ENCODE results near the gene PDE11A.

The PDE11A gene

GRCh38 chr2:177887722-177888121, 184.9 kb downstream of the PDE11A start:
- DNase-seq (ENCODE audit: insufficient read length, low spot score) (no peak), FAIRE-seq (no peak)
- TF ChIP-seq POU2F2 (IDR thresholded peaks at IDR 0.05; ENCODE audit: low read depth, low read length) (no peak), TAF1 (IDR thresholded peaks at IDR 0.05; ENCODE audit: low read depth, low read length) (no peak)

DNA sequence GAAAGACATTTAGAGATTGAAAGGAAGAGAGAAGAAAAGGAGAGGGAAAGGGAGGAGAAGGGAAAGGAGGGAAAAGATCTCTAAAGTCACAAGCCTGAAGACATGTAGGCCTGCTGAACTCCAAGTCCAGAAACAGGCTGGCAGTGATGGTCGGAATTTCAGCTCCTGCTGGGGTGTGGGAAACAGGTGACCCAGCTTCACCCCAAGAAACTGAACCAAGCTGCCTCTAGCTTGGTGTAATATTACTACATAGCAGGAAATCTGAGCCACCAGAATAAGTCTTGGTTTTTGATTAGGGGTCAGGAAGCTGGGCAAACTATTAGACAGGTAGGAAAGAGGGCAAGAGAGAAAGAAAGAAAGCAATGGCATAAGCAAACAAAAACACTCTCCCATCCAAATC, 185.8 kb downstream of the PDE11A start:
- FAIRE-seq (no peak), DNase-seq (ENCODE audit: insufficient read length, low spot score) (no peak)
- TF ChIP-seq PAX5 (IDR thresholded peaks at IDR 0.05; ENCODE audit: insufficient read depth, low read length, severe bottlenecking) (no peak), POLR2AphosphoS5 (IDR thresholded peaks at IDR 0.05; ENCODE audit: low read depth, low read length) (no peak), SPI1 (IDR thresholded peaks at IDR 0.05; ENCODE audit: low read depth, low read length) (no peak), TAF1 (IDR thresholded peaks at IDR 0.05; ENCODE audit: low read depth, low read length) (no peak), POU2F2 (IDR thresholded peaks at IDR 0.05; ENCODE audit: low read depth, low read length) (no peak), POLR2A (IDR thresholded peaks at IDR 0.05; ENCODE audit: low read depth, low read length) (no peak)

DNA sequence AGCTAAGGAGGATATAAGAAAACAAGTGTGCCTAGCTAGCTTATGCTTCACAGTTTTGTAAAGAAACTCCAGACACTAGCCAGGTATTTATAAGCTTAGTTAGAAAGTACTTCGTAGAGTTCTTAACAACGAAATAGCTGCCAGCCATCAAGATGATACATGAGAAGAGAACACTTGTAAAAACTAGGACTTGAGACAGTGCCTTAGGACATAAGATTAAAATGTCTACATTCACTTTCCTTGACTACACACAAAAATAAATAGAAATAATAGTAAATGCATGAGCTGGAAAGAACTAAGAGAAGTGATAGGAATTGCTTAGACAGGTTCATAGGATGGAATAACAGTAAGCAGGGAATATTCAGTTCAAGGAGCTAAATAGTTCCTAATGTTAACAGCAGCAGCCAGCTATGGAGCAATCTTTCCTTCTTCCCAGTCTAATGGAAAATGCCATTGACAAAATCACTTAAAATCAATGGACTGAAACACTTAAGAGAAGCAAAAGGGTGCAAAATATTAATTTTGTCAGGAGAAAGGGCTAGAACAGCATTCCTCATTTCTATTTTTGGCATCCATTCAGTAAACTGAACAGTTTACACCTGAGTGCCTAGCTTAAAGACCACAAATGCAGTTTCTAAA, 186.6 kb downstream of the PDE11A start:
- DNase-seq (ENCODE audit: insufficient read length, low spot score) (no peak), FAIRE-seq (no peak)
- no peak for TF ChIP-seq POLR2AphosphoS5 (IDR thresholded peaks at IDR 0.05; ENCODE audit: low read depth, low read length)
- no peak for TF ChIP-seq SPI1 (IDR thresholded peaks at IDR 0.05; ENCODE audit: low read depth, low read length)
- no peak for TF ChIP-seq POLR2A (IDR thresholded peaks at IDR 0.05; ENCODE audit: low read depth, low read length)
- no peak for TF ChIP-seq TAF1 (IDR thresholded peaks at IDR 0.05; ENCODE audit: low read depth, low read length)
- no peak for TF ChIP-seq POU2F2 (IDR thresholded peaks at IDR 0.05; ENCODE audit: low read depth, low read length)
- no peak for TF ChIP-seq PAX5 (IDR thresholded peaks at IDR 0.05; ENCODE audit: insufficient read depth, low read length, severe bottlenecking)

DNA sequence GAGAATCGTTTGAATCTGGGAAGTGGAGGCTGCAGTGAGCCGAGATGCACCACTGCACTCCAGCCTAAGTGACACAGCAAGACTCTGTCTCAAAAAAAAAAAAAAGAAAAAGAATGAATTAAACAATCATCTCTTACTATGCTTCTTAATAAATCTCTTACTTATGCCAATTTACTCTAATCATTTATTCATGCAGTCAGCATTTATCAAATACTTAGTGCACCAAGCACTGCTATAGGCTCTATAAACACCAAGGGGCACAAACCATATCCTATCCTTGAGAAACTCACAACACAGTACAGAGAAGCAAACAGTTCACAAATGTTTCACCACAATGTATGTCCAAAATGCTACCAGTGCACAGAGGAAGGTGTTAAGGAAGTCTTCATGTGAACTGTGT, 189.4 kb downstream of the PDE11A start:
- TF ChIP-seq TAF1 (IDR thresholded peaks at IDR 0.05; ENCODE audit: low read depth, low read length) (no peak), POLR2A (IDR thresholded peaks at IDR 0.05; ENCODE audit: low read depth, low read length) (no peak), SPI1 (IDR thresholded peaks at IDR 0.05; ENCODE audit: low read depth, low read length) (no peak), POU2F2 (IDR thresholded peaks at IDR 0.05; ENCODE audit: low read depth, low read length) (no peak), POLR2AphosphoS5 (IDR thresholded peaks at IDR 0.05; ENCODE audit: low read depth, low read length) (no peak), PAX5 (IDR thresholded peaks at IDR 0.05; ENCODE audit: insufficient read depth, low read length, severe bottlenecking) (no peak)
- FAIRE-seq: no peak
- DNase-seq (ENCODE audit: insufficient read length, low spot score): no peak

DNA sequence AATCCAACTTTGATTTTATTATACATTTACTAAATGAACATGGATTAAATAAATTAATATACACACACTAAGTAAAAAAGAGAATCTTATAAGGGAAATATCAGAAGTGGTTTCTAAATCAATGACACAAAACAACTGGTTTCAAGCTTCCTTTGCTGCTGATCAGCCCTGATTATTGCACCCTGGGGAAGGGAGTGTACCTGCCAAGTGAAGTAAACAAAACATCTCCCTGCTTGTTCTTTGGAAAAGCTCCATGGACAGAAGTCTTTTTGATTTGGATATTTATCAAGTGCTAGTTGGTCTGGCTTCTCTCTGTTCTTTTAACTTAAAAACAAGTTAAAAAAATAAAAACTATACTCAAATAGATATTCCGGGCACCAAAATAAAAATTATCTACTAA, 190.1 kb downstream of the PDE11A start:
- FAIRE-seq (no peak), DNase-seq (ENCODE audit: insufficient read length, low spot score) (no peak)
- TF ChIP-seq POU2F2 (IDR thresholded peaks at IDR 0.05; ENCODE audit: low read depth, low read length) (no peak), SPI1 (IDR thresholded peaks at IDR 0.05; ENCODE audit: low read depth, low read length) (no peak), TAF1 (IDR thresholded peaks at IDR 0.05; ENCODE audit: low read depth, low read length) (no peak), POLR2A (IDR thresholded peaks at IDR 0.05; ENCODE audit: low read depth, low read length) (no peak), PAX5 (IDR thresholded peaks at IDR 0.05; ENCODE audit: insufficient read depth, low read length, severe bottlenecking) (no peak), POLR2AphosphoS5 (IDR thresholded peaks at IDR 0.05; ENCODE audit: low read depth, low read length) (no peak)

- DNase-seq (ENCODE audit: insufficient read length, low spot score) (no peak), FAIRE-seq (no peak)
- TF ChIP-seq TAF1 (IDR thresholded peaks at IDR 0.05; ENCODE audit: low read depth, low read length): no peak
- no peak for TF ChIP-seq PAX5 (IDR thresholded peaks at IDR 0.05; ENCODE audit: insufficient read depth, low read length, severe bottlenecking)
- TF ChIP-seq POLR2AphosphoS5 (IDR thresholded peaks at IDR 0.05; ENCODE audit: low read depth, low read length): no peak
- no peak for TF ChIP-seq SPI1 (IDR thresholded peaks at IDR 0.05; ENCODE audit: low read depth, low read length)
- no peak for TF ChIP-seq POU2F2 (IDR thresholded peaks at IDR 0.05; ENCODE audit: low read depth, low read length)
- TF ChIP-seq POLR2A (IDR thresholded peaks at IDR 0.05; ENCODE audit: low read depth, low read length): no peak
Observed at GRCh38 chr2:177881921-177882320, 190.7 kb downstream of the PDE11A start.

DNA sequence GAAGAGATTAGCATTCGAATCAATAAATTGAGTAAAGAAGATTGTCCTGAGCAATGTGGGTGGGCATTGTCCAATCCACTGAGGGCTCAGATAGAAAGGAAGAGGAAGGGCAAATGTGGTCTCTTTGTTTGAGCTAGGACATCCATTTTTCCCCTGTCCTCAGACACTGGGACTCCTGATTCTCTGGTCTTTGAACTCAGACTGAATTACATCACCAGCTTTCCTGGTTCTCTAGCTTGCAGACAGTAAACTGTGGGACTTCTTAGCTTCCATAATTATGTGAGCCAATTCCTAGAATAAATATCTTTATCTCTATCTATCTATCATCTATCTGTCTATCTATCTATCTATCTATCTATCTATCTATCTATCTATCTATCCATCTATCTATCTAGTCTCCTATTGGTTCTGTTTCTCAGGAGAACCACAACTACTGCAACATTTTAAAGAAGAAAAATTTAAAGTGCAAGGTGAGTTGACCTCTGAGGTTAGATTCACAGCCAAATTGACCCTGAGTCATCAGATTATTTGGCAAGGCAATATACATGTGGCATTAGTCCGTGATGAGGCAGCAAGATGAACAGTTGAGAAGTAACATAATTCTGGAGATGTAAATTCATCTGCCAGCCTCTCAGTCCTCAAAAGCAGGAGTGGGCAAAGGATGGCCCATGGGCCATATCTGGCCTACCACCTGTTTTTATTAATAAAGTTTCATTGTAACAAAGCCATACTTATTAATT, 191.4 kb downstream of the PDE11A start:
- FAIRE-seq (no peak), DNase-seq (ENCODE audit: insufficient read length, low spot score) (no peak)
- TF ChIP-seq POLR2A (IDR thresholded peaks at IDR 0.05; ENCODE audit: low read depth, low read length): no peak
- no peak for TF ChIP-seq POLR2AphosphoS5 (IDR thresholded peaks at IDR 0.05; ENCODE audit: low read depth, low read length)
- TF ChIP-seq PAX5 (IDR thresholded peaks at IDR 0.05; ENCODE audit: insufficient read depth, low read length, severe bottlenecking): no peak
- TF ChIP-seq SPI1 (IDR thresholded peaks at IDR 0.05; ENCODE audit: low read depth, low read length): no peak
- TF ChIP-seq TAF1 (IDR thresholded peaks at IDR 0.05; ENCODE audit: low read depth, low read length): no peak
- TF ChIP-seq POU2F2 (IDR thresholded peaks at IDR 0.05; ENCODE audit: low read depth, low read length): no peak

DNA sequence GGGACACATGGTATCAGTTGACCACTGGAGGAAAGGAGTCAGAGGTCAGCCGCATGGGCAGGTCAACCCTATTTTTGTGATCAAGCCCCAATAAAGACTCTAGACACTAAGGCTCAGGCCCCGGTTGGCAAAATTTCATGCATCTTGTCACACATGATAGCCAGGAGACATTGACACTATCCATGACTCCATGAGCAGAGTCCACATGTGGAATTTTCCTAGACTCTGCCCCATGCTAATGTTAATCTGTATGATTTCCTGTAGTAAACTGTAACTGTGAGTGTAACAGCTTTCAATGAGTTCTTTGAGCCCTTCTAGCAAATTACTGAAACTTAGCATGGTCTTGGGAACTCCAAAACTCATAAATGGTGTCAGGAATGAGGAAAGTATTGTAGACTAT, 192.3 kb downstream of the PDE11A start:
- DNase-seq (ENCODE audit: insufficient read length, low spot score): no peak
- TF ChIP-seq PAX5 (IDR thresholded peaks at IDR 0.05; ENCODE audit: insufficient read depth, low read length, severe bottlenecking): no peak
- TF ChIP-seq POU2F2 (IDR thresholded peaks at IDR 0.05; ENCODE audit: low read depth, low read length): no peak
- no peak for TF ChIP-seq POLR2AphosphoS5 (IDR thresholded peaks at IDR 0.05; ENCODE audit: low read depth, low read length)
- TF ChIP-seq POLR2A (IDR thresholded peaks at IDR 0.05; ENCODE audit: low read depth, low read length): no peak
- no peak for TF ChIP-seq TAF1 (IDR thresholded peaks at IDR 0.05; ENCODE audit: low read depth, low read length)
- no peak for TF ChIP-seq SPI1 (IDR thresholded peaks at IDR 0.05; ENCODE audit: low read depth, low read length)
- FAIRE-seq: no peak

GRCh38 chr2:177876950-177877349, 195.6 kb downstream of the PDE11A start:
- FAIRE-seq (no peak), DNase-seq (ENCODE audit: insufficient read length, low spot score) (no peak)
- TF ChIP-seq PAX5 (IDR thresholded peaks at IDR 0.05; ENCODE audit: insufficient read depth, low read length, severe bottlenecking): no peak
- TF ChIP-seq POU2F2 (IDR thresholded peaks at IDR 0.05; ENCODE audit: low read depth, low read length): no peak
- no peak for TF ChIP-seq POLR2AphosphoS5 (IDR thresholded peaks at IDR 0.05; ENCODE audit: low read depth, low read length)
- no peak for TF ChIP-seq TAF1 (IDR thresholded peaks at IDR 0.05; ENCODE audit: low read depth, low read length)
- no peak for TF ChIP-seq POLR2A (IDR thresholded peaks at IDR 0.05; ENCODE audit: low read depth, low read length)
